ENCODE measurements around the gene BEND5. TPM values are rescaled to one million over a fixed set of nuclear protein-coding genes. Genes with fewer than 3 reads are reported as not detected.

BEND5 gene
- total RNA-seq, 1 experiment from 2014 or later: not detected

- no TSS peak for BruUV-seq (replicated peaks)
- intact Hi-C loops (cut with micrococcal nuclease; ENCODE audit: unreplicated experiment) (no loop called here), in situ Hi-C loops (cut with HindIII; ENCODE audit: low pct_unique_long_range_greater_than_20kb, low sequenced_read_pairs) (no loop called here)
- Histone ChIP-seq H3K27ac (ENCODE audit: low read length) (no peak overlapping the region), H3K9me3 (ENCODE audit: control insufficient read depth, insufficient read depth, low read depth, low read length) (no peaks in the 10 kb centered on the region), H3K4me3 (ENCODE audit: low read depth in 2 of 2, low read length in 2 of 2) (no peak overlapping the region), H3K27me3 (ENCODE audit: control insufficient read depth, insufficient read depth, low read length) (no peaks in the 10 kb centered on the region), H3K36me3 (ENCODE audit: control insufficient read depth, insufficient read depth, low read length) (no peaks in the 10 kb centered on the region), H3K4me1 (ENCODE audit: control insufficient read depth, insufficient read depth, low read length) (no peaks in the 10 kb centered on the region)
- POLR2A ChIA-PET: no interaction called here
- DNase-seq (ENCODE audit: low read depth, low spot score) (no peak), ATAC-seq (no peak)
- TF ChIP-seq CTCF (IDR thresholded peaks at IDR 0.05) (no peak), TCF7L2 (IDR thresholded peaks at IDR 0.05; ENCODE audit: low read depth, low read length) (no peak), POLR2AphosphoS5 (IDR thresholded peaks at IDR 0.05; ENCODE audit: low read depth, low read length) (no peak), REST (IDR thresholded peaks at IDR 0.05; ENCODE audit: insufficient read depth in 1 of 2, low read depth in 2 of 2, low read length in 1 of 2) (no peak), SIN3A (IDR thresholded peaks at IDR 0.05; ENCODE audit: borderline replicate concordance, insufficient read depth, low read depth, low read length) (no peak)
- CTCF ChIA-PET: no interaction called here
Measured at GRCh38 chr1:48718705-48719104, 58.0 kb downstream of the BEND5 start.

GRCh38 chr1:48718116-48718630 is 58.5 kb downstream of the BEND5 start:
- Histone ChIP-seq H3K4me3 (ENCODE audit: low read depth in 2 of 2, low read length in 2 of 2) (no peak overlapping the region), H3K9me3 (ENCODE audit: control insufficient read depth, insufficient read depth, low read depth, low read length) (no peaks in the 10 kb centered on the region), H3K27ac (ENCODE audit: low read length) (no peak overlapping the region), H3K36me3 (ENCODE audit: control insufficient read depth, insufficient read depth, low read length) (no peaks in the 10 kb centered on the region), H3K4me1 (ENCODE audit: control insufficient read depth, insufficient read depth, low read length) (no peaks in the 10 kb centered on the region), H3K27me3 (ENCODE audit: control insufficient read depth, insufficient read depth, low read length) (no peaks in the 10 kb centered on the region)
- no TSS peak for BruUV-seq (replicated peaks)
- ATAC-seq: no peak
- ChIA-PET POLR2A (no interaction called here), CTCF (no interaction called here)
- in situ Hi-C loops (cut with HindIII; ENCODE audit: low pct_unique_long_range_greater_than_20kb, low sequenced_read_pairs): no loop called here
- TF ChIP-seq CTCF (IDR thresholded peaks at IDR 0.05) (no peak), POLR2AphosphoS5 (IDR thresholded peaks at IDR 0.05; ENCODE audit: low read depth, low read length) (no peak), REST (IDR thresholded peaks at IDR 0.05; ENCODE audit: insufficient read depth in 1 of 2, low read depth in 2 of 2, low read length in 1 of 2) (no peak), TCF7L2 (IDR thresholded peaks at IDR 0.05; ENCODE audit: low read depth, low read length) (no peak), SIN3A (IDR thresholded peaks at IDR 0.05; ENCODE audit: borderline replicate concordance, insufficient read depth, low read depth, low read length) (no peak)
- intact Hi-C loops (cut with micrococcal nuclease; ENCODE audit: unreplicated experiment): no loop called here
- no peak for DNase-seq (ENCODE audit: low read depth, low spot score)
